ENCODE measurements around the gene CATSPERD. TPM values are rescaled to one million over a fixed set of nuclear protein-coding genes. Genes with fewer than 3 reads are reported as not detected.

The CATSPERD gene
- polyA plus RNA-seq, 3 donors, result not detected

DNA sequence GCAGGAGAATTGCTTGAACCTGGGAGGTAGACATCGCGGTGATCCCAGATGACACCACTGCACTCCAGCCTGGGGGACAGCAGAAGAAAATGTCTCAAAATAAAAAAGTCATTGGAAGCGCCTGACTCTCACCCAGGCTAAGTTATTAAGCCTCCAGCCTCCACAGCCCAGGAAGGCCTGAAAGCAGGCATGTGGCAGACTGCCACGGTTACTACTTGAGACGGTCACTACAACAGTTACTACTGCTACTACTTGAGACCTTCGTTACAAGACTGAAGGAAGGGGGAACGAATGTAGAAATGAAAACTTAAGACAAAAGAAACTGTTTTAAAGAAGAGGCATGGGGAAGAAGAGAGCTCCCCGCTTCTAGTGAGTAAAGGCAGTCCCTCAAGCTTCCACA, 54.5 kb downstream of the CATSPERD start:
- no peak for DNase-seq
- Histone ChIP-seq H3K79me2 (ENCODE audit: insufficient read depth, low read length) (no peaks in the 10 kb centered on the region), H3K4me2 (replicated peaks; ENCODE audit: extremely low read depth, low read length, poor library complexity, severe bottlenecking) (no peak overlapping the region), H2AFZ (ENCODE audit: insufficient read depth, low read depth, low read length, poor library complexity, severe bottlenecking) (no peak overlapping the region), H3K4me3 (replicated peaks in 1 of 3; ENCODE audit: low read depth in 2 of 3, low read length in 3 of 3) (no peak overlapping the region), H3K36me3 (replicated peaks in 1 of 2; ENCODE audit: control insufficient read depth in 1 of 2, insufficient read depth in 2 of 2, low read length in 2 of 2) (no peaks in the 10 kb centered on the region), H3K9ac (ENCODE audit: insufficient read depth, low read length, poor library complexity, severe bottlenecking) (no peak overlapping the region), H4K20me1 (ENCODE audit: insufficient read depth, low read length) (no peaks in the 10 kb centered on the region), H3K4me1 (ENCODE audit: control insufficient read depth in 1 of 2, insufficient read depth in 2 of 2, low read length in 2 of 2) (no peaks in the 10 kb centered on the region), H3K27me3 (ENCODE audit: control insufficient read depth in 2 of 2, insufficient read depth in 2 of 2, low read length in 2 of 2) (no peaks in the 10 kb centered on the region), H3K9me3 (replicated peaks in 1 of 2; ENCODE audit: control insufficient read depth in 1 of 2, insufficient read depth in 1 of 2, low read length in 2 of 2) (no peaks in the 10 kb centered on the region), H3K27ac (ENCODE audit: low read depth in 1 of 2, low read length in 2 of 2) (no peak overlapping the region)
- TF ChIP-seq CTCF (IDR thresholded peaks at IDR 0.05), result no peak
- Mint-ChIP-seq H3K4me3 (no peak overlapping the region), H3K9me3 (peaks cover 0 to 2% (median 0%) of the 10 kb centered on the region in 7 donors), H3K36me3 (no peaks in the 10 kb centered on the region), H3K4me1 (no peaks in the 10 kb centered on the region), H3K27me3 (ENCODE audit: low read depth in 3 of 3) (peaks cover 2 to 16% (median 6%) of the 10 kb centered on the region in 3 donors), H3K27ac (peak overlapping the region in 1 of 7 donors; percentile 50)
- WGBS (ENCODE audit: insufficient coverage), result 90% methylated on average over 3 of the region's 8 CpGs
- intact Hi-C loops (cut with micrococcal nuclease), result no loop called here

- peaks cover 2 to 16% (median 6%) of the 10 kb centered on the region in 3 donors for H3K27me3 Mint-ChIP-seq (ENCODE audit: low read depth in 3 of 3)
- H3K36me3 Mint-ChIP-seq, result no peaks in the 10 kb centered on the region
- Histone ChIP-seq H3K4me3 (replicated peaks in 1 of 3; ENCODE audit: low read depth in 2 of 3, low read length in 3 of 3) (no peak overlapping the region), H3K9ac (ENCODE audit: insufficient read depth, low read length, poor library complexity, severe bottlenecking) (no peak overlapping the region), H2AFZ (ENCODE audit: insufficient read depth, low read depth, low read length, poor library complexity, severe bottlenecking) (no peak overlapping the region), H3K4me2 (replicated peaks; ENCODE audit: extremely low read depth, low read length, poor library complexity, severe bottlenecking) (no peak overlapping the region), H3K27ac (ENCODE audit: low read depth in 1 of 2, low read length in 2 of 2) (no peak overlapping the region), H3K79me2 (ENCODE audit: insufficient read depth, low read length) (no peaks in the 10 kb centered on the region), H3K4me1 (ENCODE audit: control insufficient read depth in 1 of 2, insufficient read depth in 2 of 2, low read length in 2 of 2) (no peaks in the 10 kb centered on the region), H3K9me3 (replicated peaks in 1 of 2; ENCODE audit: control insufficient read depth in 1 of 2, insufficient read depth in 1 of 2, low read length in 2 of 2) (no peaks in the 10 kb centered on the region), H3K36me3 (replicated peaks in 1 of 2; ENCODE audit: control insufficient read depth in 1 of 2, insufficient read depth in 2 of 2, low read length in 2 of 2) (no peaks in the 10 kb centered on the region), H4K20me1 (ENCODE audit: insufficient read depth, low read length) (no peaks in the 10 kb centered on the region), H3K27me3 (ENCODE audit: control insufficient read depth in 2 of 2, insufficient read depth in 2 of 2, low read length in 2 of 2) (no peaks in the 10 kb centered on the region)
- intact Hi-C loops (cut with micrococcal nuclease), result no loop called here
- no peak for DNase-seq
- 91% methylated on average over 14 of the region's 17 CpGs for WGBS (ENCODE audit: insufficient coverage)
- H3K4me1 Mint-ChIP-seq, result no peaks in the 10 kb centered on the region
- H3K27ac Mint-ChIP-seq, result no peak overlapping the region
- peaks cover 0 to 5% (median 0%) of the 10 kb centered on the region in 7 donors for H3K9me3 Mint-ChIP-seq
- no peak for TF ChIP-seq CTCF (IDR thresholded peaks at IDR 0.05)
- no peak overlapping the region for H3K4me3 Mint-ChIP-seq
These were observed 55.4 kb downstream of the CATSPERD start for GRCh38 chr19:5775668-5776309.
